ENCODE data around the gene CACNG5. TPM values are rescaled to one million over a fixed set of nuclear protein-coding genes. Genes with fewer than 3 reads are reported as not detected.

CACNG5 gene
- total and polyA plus RNA-seq, 7 experiments from 2014 or later, result not detected

- intact Hi-C loops (cut with micrococcal nuclease), result no loop called here
- Mint-ChIP-seq H3K9me3 (peaks cover 0 to 27% (median 4%) of the 10 kb centered on the region in 11 donors), H3K27me3 (peaks cover 6 to 19% (median 12%) of the 10 kb centered on the region in 5 donors), H3K36me3 (no peaks in the 10 kb centered on the region), H3K4me3 (no peak overlapping the region), H3K27ac (no peak overlapping the region), H3K4me1 (no peaks in the 10 kb centered on the region)
- ATAC-seq, result no peak
- no peaks in the 10 kb centered on the region for H3K4me1 ChIP-seq (ENCODE audit: control insufficient read depth in 2 of 2, insufficient read depth in 2 of 2, low read length in 2 of 2)
- no peak overlapping the region for H3K4me3 ChIP-seq (ENCODE audit: low read length)
- CTCF ChIA-PET, result no interaction called here
- no peak for DNase-seq
- H3K9me3 ChIP-seq (ENCODE audit: control insufficient read depth in 2 of 3, low read length in 3 of 3), result peaks cover 0 to 8% (median 0%) of the 10 kb centered on the region in 3 experiments
- H3K27me3 ChIP-seq (ENCODE audit: control insufficient read depth in 2 of 2, insufficient read depth in 2 of 2, low read length in 2 of 2), result no peaks in the 10 kb centered on the region
- no peaks in the 10 kb centered on the region for H3K36me3 ChIP-seq (ENCODE audit: control insufficient read depth in 2 of 3, insufficient read depth in 3 of 3, low read length in 3 of 3)
- POLR2A ChIA-PET, result no interaction called here
- H3K27ac ChIP-seq (ENCODE audit: low read depth, low read length), result no peak overlapping the region
Observed at GRCh38 chr17:66849851-66850580, 15.1 kb downstream of the CACNG5 start.

DNA sequence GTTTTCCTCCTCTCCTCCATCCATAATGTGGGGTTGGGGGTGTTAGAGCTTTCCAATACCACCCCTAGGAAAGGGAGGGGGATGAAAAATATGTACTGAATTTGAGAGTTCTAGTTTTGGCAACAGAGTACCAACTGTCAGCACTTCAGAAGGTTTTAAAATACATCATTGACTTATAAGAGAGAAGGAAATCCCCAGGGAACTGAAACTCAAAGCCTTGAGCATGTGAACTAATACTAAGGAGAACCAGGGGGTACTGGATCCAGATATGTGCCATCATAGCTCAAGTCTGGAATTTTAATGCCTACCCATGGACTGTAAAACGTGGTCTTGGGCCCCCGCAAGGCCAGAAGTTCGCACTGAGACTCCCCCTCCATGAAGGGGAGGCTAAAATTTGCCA lies 15.8 kb downstream of the CACNG5 start:
- POLR2A ChIA-PET, result no interaction called here
- Mint-ChIP-seq H3K36me3 (no peaks in the 10 kb centered on the region), H3K4me3 (no peak overlapping the region), H3K27ac (no peak overlapping the region), H3K9me3 (peaks cover 0 to 27% (median 4%) of the 10 kb centered on the region in 11 donors), H3K4me1 (no peaks in the 10 kb centered on the region), H3K27me3 (peaks cover 6 to 19% (median 10%) of the 10 kb centered on the region in 5 donors)
- Histone ChIP-seq H3K27ac (ENCODE audit: low read depth, low read length) (no peak overlapping the region), H3K4me1 (ENCODE audit: control insufficient read depth in 2 of 2, insufficient read depth in 2 of 2, low read length in 2 of 2) (no peaks in the 10 kb centered on the region), H3K4me3 (ENCODE audit: low read length) (no peak overlapping the region), H3K27me3 (ENCODE audit: control insufficient read depth in 2 of 2, insufficient read depth in 2 of 2, low read length in 2 of 2) (no peaks in the 10 kb centered on the region), H3K36me3 (ENCODE audit: control insufficient read depth in 2 of 3, insufficient read depth in 3 of 3, low read length in 3 of 3) (no peaks in the 10 kb centered on the region), H3K9me3 (ENCODE audit: control insufficient read depth in 2 of 3, low read length in 3 of 3) (peaks cover 0 to 8% (median 0%) of the 10 kb centered on the region in 3 experiments)
- no peak for DNase-seq
- CTCF ChIA-PET, result no interaction called here
- ATAC-seq, result no peak
- intact Hi-C loops (cut with micrococcal nuclease), result no loop called here

DNA sequence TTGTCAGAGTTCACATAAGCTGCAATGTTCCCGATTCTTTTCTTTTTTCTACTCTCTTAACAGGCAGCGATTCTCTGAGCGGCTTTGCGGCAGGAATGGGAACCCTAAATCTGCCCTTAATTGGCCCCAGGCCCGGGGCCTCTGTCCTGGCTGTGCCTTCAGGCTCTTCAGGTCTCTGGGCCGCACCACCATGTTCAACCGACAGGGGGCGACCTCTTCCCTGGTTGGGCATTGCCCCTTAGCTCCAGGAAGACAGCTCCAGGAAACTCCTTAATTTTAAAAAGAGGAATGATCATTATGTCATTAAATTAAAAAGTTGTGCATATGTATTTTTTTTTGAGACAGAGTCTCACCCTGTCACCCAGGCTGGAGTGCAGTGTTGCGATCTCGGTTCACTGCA lies 20.3 kb downstream of the CACNG5 start:
- no peak for ATAC-seq
- POLR2A ChIA-PET, result no interaction called here
- CTCF ChIA-PET, result no interaction called here

GRCh38 chr17:66858226-66859083 lies 23.5 kb downstream of the CACNG5 start:
- DNase-seq (no peak), ATAC-seq (no peak)
- no peaks in the 10 kb centered on the region for H3K9me3 ChIP-seq (ENCODE audit: control insufficient read depth in 2 of 3, low read length in 3 of 3)
- H3K4me3 Mint-ChIP-seq, result no peak overlapping the region
- H3K36me3 Mint-ChIP-seq, result peaks cover 0 to under 1% (median 0%) of the 10 kb centered on the region in 5 donors
- no peak overlapping the region for H3K27ac ChIP-seq (ENCODE audit: low read depth, low read length)
- no peaks in the 10 kb centered on the region for H3K4me1 ChIP-seq (ENCODE audit: control insufficient read depth in 2 of 2, insufficient read depth in 2 of 2, low read length in 2 of 2)
- no peaks in the 10 kb centered on the region for H3K36me3 ChIP-seq (ENCODE audit: control insufficient read depth in 2 of 3, insufficient read depth in 3 of 3, low read length in 3 of 3)
- intact Hi-C loops (cut with micrococcal nuclease), result no loop called here
- H3K4me1 Mint-ChIP-seq, result peaks cover 0 to 2% (median 0%) of the 10 kb centered on the region in 7 donors
- peaks cover 0 to 13% (median 6%) of the 10 kb centered on the region in 5 donors for H3K27me3 Mint-ChIP-seq
- H3K27ac Mint-ChIP-seq, result no peak overlapping the region
- no peak overlapping the region for H3K4me3 ChIP-seq (ENCODE audit: low read length)
- POLR2A ChIA-PET, result no interaction called here
- H3K9me3 Mint-ChIP-seq, result peaks cover 0 to 20% (median 3%) of the 10 kb centered on the region in 11 donors
- H3K27me3 ChIP-seq (ENCODE audit: control insufficient read depth in 2 of 2, insufficient read depth in 2 of 2, low read length in 2 of 2), result no peaks in the 10 kb centered on the region
- CTCF ChIA-PET, result no interaction called here

More for the DNA sequence above, 20.3 kb downstream of the CACNG5 start:
- no peaks in the 10 kb centered on the region for H3K4me1 ChIP-seq (ENCODE audit: control insufficient read depth in 2 of 2, insufficient read depth in 2 of 2, low read length in 2 of 2)
- peaks cover 0 to 9% (median 1%) of the 10 kb centered on the region in 11 donors for H3K9me3 Mint-ChIP-seq
- H3K4me3 ChIP-seq (ENCODE audit: low read length), result no peak overlapping the region
- no peaks in the 10 kb centered on the region for H3K36me3 ChIP-seq (ENCODE audit: control insufficient read depth in 2 of 3, insufficient read depth in 3 of 3, low read length in 3 of 3)
- intact Hi-C loops (cut with micrococcal nuclease), result no loop called here
- peaks cover 0 to 2% (median 0%) of the 10 kb centered on the region in 7 donors for H3K4me1 Mint-ChIP-seq
- H3K9me3 ChIP-seq (ENCODE audit: control insufficient read depth in 2 of 3, low read length in 3 of 3), result no peaks in the 10 kb centered on the region
- H3K27me3 ChIP-seq (ENCODE audit: control insufficient read depth in 2 of 2, insufficient read depth in 2 of 2, low read length in 2 of 2), result no peaks in the 10 kb centered on the region
- H3K27ac Mint-ChIP-seq, result no peak overlapping the region
- H3K36me3 Mint-ChIP-seq, result no peaks in the 10 kb centered on the region
- DNase-seq, result peak in 1 of 9 donors; percentile 26
- H3K27ac ChIP-seq (ENCODE audit: low read depth, low read length), result no peak overlapping the region
- H3K27me3 Mint-ChIP-seq, result peaks cover 0 to 9% (median 6%) of the 10 kb centered on the region in 5 donors
- no peak overlapping the region for H3K4me3 Mint-ChIP-seq

DNA sequence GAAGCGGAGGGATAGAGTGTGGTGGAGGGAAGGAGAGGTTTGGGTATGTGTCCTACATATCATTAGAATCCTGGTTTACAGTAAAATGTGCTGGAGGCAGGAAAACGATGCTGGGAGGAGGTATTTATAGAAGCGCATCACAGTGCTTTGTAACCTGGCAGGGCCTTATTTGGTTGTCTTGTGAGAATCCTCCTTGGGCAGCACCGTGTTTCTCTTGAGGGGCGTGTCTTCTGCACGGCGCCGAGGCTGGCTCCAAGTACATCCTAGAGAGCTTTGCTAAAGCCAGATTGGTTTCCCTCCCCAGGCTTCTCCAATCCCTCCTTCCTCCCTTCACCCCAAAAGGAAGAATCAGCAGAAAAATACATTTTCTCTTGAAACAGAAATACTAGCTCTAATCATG lies 24.4 kb downstream of the CACNG5 start:
- Histone ChIP-seq H3K36me3 (ENCODE audit: control insufficient read depth in 2 of 3, insufficient read depth in 3 of 3, low read length in 3 of 3) (no peaks in the 10 kb centered on the region), H3K27ac (ENCODE audit: low read depth, low read length) (no peak overlapping the region), H3K4me1 (ENCODE audit: control insufficient read depth in 2 of 2, insufficient read depth in 2 of 2, low read length in 2 of 2) (no peaks in the 10 kb centered on the region), H3K27me3 (ENCODE audit: control insufficient read depth in 2 of 2, insufficient read depth in 2 of 2, low read length in 2 of 2) (no peaks in the 10 kb centered on the region), H3K9me3 (ENCODE audit: control insufficient read depth in 2 of 3, low read length in 3 of 3) (peaks cover 0 to 7% (median 3%) of the 10 kb centered on the region in 3 experiments), H3K4me3 (ENCODE audit: low read length) (no peak overlapping the region)
- Mint-ChIP-seq H3K4me3 (no peak overlapping the region), H3K27ac (no peak overlapping the region), H3K4me1 (peaks cover 0 to 2% (median 0%) of the 10 kb centered on the region in 7 donors), H3K27me3 (peaks cover 0 to 16% (median 11%) of the 10 kb centered on the region in 5 donors), H3K9me3 (peaks cover 3 to 29% (median 6%) of the 10 kb centered on the region in 11 donors), H3K36me3 (peaks cover 0 to 5% (median 0%) of the 10 kb centered on the region in 5 donors)
- POLR2A ChIA-PET, result no interaction called here
- intact Hi-C loops (cut with micrococcal nuclease), result no loop called here
- no peak for DNase-seq
- CTCF ChIA-PET, result no interaction called here
- ATAC-seq, result no peak

- intact Hi-C loops (cut with micrococcal nuclease), result no loop called here
- no peak overlapping the region for H3K4me3 ChIP-seq (ENCODE audit: low read length)
- Mint-ChIP-seq H3K4me1 (peaks cover 0 to 2% (median 0%) of the 10 kb centered on the region in 7 donors), H3K36me3 (peaks cover 0 to 5% (median 0%) of the 10 kb centered on the region in 5 donors), H3K9me3 (peaks cover 0 to 30% (median 6%) of the 10 kb centered on the region in 11 donors), H3K4me3 (no peak overlapping the region), H3K27ac (no peak overlapping the region), H3K27me3 (peaks cover 0 to 16% (median 11%) of the 10 kb centered on the region in 5 donors)
- H3K4me1 ChIP-seq (ENCODE audit: control insufficient read depth in 2 of 2, insufficient read depth in 2 of 2, low read length in 2 of 2), result no peaks in the 10 kb centered on the region
- ChIA-PET POLR2A (interaction anchor here (0.7 kb wide), 1 partner anchor 8 kb away, joined by 4 read pairs; no protein-coding TSS in a partner anchor), CTCF (no interaction called here)
- ATAC-seq (no peak), DNase-seq (no peak)
- no peaks in the 10 kb centered on the region for H3K36me3 ChIP-seq (ENCODE audit: control insufficient read depth in 2 of 3, insufficient read depth in 3 of 3, low read length in 3 of 3)
- peaks cover 0 to 7% (median 3%) of the 10 kb centered on the region in 3 experiments for H3K9me3 ChIP-seq (ENCODE audit: control insufficient read depth in 2 of 3, low read length in 3 of 3)
- no peak overlapping the region for H3K27ac ChIP-seq (ENCODE audit: low read depth, low read length)
- no peaks in the 10 kb centered on the region for H3K27me3 ChIP-seq (ENCODE audit: control insufficient read depth in 2 of 2, insufficient read depth in 2 of 2, low read length in 2 of 2)
Observed at GRCh38 chr17:66860204-66860603, 25.3 kb downstream of the CACNG5 start.

Measured in naive thymus-derived CD4-positive, alpha-beta T cell (primary cell).